ENCODE measurements around the gene TMEM236.

TMEM236 gene

DNA sequence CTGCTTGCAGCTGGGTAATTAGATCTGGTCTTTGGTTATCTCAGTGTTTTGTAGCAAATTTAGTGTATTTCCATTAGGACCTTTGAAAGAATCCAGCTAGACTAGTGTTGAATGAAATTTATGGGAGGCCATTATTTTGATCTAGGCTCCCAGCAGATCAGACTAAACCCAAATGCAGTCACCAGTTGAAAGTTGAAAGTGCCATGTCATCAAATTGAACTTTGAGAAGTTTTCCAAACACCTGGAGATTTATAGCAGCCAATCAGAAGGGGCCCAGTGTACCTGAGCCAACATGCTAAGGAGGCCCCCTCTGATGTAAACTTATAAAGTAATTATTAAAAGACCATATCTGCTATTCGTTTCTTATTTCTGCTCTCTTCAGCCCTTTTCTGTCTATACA is 11.3 kb upstream of the TMEM236 start:
- DNase-seq (ENCODE audit: low read depth, low spot score) = no peak

DNA sequence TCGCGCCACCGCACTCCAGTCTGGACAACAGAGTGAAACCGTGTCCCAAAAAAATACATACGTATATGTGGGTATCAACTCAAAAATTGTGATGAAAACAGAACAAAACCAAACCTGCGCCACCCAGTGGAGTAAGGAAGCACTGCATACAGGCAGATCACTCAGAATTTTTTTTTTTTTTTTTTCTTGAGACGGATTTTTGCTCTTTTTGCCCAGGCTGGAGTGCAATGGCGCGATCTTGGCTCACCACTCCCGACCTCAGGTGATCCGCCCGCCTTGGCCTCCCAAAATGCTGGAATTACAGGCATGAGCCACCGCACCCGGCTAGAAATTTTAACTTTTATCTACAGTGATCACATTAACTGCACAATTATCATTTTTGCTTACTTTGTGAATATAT is 9.1 kb upstream of the TMEM236 start:
- peak; percentile 39 for DNase-seq (ENCODE audit: low read depth, low spot score)

DNA sequence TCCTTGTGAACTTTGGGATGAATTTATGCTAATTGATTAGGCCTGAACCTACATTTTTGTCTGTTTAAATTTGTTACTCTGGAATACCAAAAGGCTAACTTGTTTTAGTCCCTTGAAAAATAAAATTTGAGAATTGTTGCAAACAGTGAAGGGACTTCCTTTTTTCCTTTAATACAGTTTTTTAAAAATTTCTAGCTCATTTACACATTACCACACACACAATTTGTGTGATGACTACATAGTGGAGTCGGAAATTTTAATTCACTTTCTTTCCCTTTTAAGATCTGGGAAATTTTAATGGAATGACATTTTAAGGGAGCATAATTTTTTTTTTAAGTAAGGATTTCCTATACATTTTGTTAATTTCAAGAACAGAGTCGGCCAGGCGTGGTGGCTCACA is 8.6 kb upstream of the TMEM236 start:
- no peak for DNase-seq (ENCODE audit: low read depth, low spot score)

DNA sequence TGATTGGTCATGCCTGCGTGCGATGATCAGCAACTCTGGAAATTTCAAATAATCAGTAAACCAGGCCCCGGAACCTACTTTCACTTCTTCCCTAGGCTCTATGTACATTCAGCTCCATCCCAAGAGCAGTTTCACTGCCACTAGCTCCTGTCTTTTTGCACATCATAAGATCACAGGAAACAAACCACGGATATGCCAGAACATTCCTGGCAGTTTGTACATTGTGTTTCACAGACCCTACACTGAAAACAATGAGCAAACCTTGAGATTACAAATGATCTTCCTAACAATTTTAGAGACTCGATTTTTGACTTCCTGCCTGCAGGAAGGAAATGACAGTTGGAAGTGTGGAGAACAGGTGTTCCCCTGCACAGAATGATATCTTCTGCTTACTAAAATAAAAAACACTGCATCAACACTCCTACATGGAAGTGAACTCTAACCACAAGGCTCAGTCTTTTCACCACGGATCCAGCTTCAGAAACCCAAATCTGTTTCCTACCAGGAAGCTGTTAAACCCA is 7.6 kb upstream of the TMEM236 start:
- no peak for DNase-seq (ENCODE audit: low read depth, low spot score)

DNA sequence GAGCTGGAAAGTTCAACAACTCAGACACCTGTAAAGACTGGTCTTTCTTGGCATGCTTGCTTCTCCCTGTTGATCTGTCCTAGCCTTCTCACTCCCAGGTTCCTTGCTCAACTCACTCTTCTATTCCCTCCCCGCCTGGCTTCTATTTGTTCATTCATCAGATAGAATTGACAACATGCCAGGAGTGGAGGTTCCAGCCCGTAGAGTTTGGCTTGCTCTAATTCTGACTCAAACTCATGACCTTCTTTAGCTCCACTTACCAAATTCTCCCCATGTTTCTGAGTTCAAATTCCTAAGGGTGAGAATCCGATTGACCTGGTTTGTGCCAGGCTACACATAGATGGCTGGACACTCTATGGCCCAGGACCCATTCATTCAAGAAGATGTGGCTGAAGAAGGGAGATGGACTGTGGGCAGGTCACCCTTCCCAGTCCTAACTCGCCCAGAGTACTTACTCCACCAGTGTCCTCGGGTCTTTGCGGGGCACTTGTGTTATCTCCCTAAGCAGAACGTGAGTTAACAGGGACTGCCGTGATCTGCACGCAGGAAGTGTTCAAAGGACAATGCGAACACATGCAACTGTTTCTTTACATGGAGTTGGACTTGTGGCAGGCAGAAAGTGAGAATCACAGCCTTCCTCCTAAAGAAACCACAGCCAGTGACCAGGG is 4.0 kb upstream of the TMEM236 start:
- DNase-seq (ENCODE audit: low read depth, low spot score) = no peak

DNA sequence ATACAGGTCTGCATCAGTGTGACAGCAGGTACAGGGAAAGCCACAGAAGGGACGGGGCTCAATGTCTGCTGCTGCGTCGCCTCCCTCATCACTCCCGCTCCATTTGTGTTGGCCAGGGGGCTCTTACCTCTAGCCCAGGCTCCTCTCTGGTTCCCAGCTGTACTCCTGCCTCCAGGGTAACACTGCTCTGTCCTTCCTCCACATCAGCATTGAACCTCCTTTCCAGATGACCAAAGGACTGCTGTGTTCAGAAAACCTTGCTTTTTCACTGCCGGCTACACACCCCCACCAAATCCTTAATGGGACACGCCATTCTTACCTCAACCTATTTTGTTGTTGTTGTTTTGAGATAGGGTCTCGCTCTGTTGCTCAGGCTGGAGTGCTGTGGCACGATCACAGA is 2.1 kb upstream of the TMEM236 start:
- DNase-seq (ENCODE audit: low read depth, low spot score) = no peak

DNA sequence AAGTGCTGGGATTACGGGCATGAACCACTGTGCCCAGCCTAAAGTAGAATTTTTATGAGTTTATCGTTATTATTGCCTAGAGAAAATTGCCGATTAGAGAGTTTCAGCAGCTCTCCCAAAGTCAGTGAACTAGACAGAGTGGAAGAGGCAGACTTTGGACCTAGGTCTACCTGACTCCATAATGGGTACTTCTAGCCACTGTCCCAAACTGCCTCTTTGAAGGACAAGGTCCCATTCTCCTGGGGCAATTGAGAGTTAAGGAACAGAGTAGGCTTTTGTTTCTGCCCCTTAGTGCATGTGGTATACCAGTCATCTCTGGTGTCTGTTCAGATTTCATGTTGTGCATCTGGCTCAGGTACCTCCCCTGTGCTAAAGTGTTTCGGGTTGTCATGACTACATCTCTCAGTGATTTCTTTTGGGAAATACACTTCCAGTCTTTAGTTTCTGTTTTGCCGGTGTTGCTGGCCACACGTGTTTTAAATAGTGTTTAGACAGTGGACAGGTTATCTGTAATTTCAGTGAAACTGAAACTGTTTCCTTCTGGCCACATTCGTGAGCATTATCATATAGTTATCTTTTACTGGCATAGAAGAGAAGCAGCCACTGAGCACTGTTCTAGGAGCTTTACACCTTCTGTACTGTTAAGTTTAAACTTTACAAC is 4.7 kb downstream of the TMEM236 start:
- DNase-seq (ENCODE audit: low read depth, low spot score) = no peak

DNA sequence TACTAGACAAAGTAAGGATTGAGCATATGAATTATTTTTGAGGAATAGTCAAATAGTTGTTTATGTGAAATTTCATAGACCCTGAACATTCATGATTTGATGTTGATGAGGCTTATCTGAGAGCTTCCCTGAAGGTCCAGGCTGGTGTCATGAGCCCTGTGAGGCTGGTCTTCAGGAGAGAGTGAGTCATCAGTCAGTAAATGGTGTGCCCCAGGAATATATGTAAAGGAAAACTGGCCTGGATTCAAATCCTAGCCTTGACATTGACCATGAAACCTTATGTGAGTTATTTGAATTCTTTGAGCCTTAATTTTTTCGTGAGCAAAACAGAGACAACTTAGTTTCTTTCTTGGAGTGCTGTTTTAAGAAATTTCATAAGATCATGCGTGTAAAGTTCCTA is 6.2 kb downstream of the TMEM236 start:
- no peak for DNase-seq (ENCODE audit: low read depth, low spot score)

DNA sequence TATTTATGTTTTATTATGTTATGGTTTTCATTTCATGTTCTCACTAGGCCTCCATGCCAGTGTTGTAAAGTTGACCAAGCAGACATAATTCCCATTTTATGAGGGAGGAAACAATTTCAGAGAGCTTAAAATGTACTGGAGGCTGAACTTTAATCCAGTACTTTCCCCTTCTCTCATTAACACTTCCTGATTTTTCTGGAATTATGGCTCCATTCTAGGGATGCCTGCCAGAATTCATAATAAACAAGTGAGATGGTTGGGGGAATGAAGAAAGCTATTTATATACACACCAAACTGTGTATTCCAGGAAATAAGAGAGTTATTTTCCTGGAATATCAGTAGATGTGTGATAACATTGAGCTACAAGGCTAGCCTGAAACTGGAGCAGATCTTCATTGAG is 6.9 kb downstream of the TMEM236 start:
- no peak for DNase-seq (ENCODE audit: low read depth, low spot score)

DNA sequence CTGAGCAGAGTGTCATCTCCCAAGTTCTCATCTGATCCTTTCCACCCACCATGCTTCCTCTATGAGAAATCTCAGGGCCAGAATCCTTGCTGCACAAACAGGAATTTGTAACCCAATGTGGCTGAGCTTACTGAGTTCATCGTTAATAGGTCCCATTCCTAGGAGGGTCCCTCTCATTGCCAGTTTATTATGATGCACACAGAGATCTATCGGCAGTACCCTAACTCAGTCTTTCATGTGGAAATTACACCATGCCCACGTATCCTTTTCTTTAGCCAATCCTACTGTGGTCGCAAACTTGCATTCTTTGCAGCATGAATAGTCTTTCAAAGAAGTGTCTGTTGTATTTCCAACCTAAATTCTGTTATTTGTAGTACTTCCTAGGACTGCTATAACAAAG is 12.1 kb downstream of the TMEM236 start:
- DNase-seq (ENCODE audit: low read depth, low spot score) = no peak

DNA sequence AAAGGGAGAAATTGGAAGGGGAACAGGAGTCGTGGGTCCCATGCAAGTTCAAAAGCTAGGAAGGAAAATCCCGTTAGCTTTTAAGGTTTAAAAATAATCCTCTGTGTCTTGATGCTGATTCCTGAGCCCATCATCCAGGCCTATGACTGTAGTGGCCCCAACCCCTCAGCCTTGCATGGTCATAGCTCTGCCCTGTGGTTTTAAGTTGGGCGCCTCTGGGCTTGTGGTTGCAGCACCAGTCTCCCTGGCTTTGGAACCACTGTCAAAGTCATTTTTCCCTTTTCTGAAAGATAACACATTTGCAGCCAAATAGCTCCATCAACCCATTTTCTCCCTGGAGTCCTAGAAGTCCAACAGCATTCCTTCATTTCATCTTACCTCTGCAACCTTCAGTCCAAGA is 13.6 kb downstream of the TMEM236 start:
- no peak for DNase-seq (ENCODE audit: low read depth, low spot score)

DNA sequence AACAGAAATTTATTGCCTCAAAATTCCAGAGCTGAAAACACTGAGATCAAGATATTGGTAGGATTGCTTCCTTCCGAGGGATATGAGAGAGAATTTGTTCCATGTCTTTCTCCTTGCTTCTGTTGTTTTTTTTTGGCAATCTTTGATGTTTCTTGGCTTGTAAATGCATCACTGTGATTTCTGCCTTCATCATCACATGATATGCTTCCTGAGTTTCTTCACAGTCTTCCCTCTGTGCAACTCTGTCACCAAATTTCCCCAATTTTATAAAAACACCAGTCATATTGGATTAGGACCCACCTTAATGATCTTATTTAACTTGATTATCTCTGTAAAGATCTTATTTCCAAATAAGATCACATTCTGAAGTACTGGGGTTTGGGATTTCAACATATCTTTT is 14.7 kb downstream of the TMEM236 start:
- no peak for DNase-seq (ENCODE audit: low read depth, low spot score)

DNA sequence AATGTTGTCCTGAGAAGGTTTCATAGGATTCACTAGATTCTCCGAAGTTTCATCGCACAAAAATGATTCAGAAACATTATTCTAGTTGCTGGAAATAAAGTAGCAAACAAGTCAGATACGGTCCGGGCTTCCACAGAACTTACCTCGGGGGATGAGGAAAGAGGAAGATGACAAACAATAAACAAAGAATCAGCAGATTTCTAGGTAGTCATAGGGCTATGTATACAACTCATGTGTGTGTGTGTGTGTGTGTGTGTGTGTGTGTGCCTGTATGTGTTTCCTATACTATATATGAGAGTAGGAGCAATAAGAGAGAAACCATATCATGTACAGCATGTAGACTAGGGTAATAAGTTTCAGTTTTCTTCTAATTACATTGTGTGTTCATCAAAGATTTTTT is 16.5 kb downstream of the TMEM236 start:
- DNase-seq (ENCODE audit: low read depth, low spot score) = no peak

DNA sequence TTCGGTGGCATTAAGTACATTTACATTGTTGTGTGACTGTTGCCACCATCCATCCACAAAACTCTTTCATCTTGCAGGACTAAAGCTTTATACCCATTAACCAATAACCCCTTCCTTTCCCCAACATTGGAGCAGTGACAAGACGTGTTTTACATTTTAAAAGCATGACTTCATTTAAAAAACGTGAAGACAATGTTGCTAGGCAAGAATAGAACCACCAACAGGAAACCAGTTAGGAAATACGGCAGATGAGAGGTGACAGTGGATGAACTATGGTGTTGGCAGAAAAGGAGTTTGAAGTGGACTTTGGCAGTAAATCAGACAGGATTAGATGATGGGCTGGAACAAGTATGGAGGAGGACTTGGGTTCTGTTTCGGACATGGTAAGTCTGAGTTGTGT is 17.0 kb downstream of the TMEM236 start:
- no peak for DNase-seq (ENCODE audit: low read depth, low spot score)

DNA sequence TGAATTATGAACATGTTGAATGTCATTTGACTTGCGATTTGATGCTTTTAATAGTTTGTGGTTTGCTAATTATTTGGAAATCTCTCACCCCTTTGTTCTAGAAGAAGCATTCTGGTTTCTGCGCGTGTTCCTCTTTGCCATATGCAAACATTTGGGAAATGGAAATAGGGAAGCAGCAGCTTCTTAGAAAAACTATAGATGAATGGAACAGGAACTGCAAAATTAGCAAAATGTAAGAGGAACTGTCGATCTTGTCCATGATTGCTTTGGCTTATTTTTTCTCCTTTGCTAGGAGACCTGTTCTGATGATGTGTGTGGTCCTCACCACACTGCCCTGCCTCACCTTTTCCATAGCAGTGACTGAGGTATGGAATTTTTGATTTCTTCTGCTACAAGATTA is 19.0 kb downstream of the TMEM236 start:
- DNase-seq (ENCODE audit: low read depth, low spot score) = no peak

DNA sequence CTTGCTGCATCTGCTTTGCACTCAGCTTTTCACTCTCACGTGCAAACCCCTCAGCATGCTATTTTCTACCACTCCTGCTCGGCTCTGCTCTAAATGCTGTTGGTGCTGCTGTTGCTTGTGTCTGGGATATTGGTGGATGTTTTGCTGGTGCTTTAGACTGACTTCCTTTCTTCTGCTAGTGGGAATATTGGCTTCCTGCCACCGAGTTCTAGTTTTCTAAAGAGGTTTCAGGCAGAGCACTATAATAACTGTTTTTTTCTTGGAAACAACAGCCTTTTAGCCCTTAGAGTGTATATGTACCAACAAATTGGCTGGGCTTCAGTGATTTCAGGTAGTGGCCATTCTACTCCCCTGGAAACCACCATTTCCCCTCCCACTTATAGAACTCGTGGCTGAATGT is 27.8 kb downstream of the TMEM236 start:
- DNase-seq (ENCODE audit: low read depth, low spot score) = no peak

DNA sequence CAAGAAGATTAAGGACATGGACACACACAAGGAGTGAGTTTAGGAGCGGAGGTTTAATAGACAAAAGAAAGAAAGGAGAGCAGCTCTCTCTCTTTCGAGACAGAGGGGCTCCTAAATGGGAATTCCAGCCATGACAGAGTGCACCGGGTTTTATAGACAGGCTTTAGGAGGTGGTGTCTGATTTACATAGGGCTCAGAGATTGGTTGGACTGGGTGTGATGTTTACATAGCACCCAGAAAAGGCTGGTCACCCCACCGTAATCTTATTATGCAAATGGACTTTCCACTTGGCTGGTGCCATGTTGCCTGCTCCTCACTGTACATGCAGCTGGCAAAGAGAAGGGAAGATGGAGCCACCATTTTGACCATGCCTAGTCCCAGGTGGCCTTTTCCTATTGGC is 28.7 kb downstream of the TMEM236 start:
- DNase-seq (ENCODE audit: low read depth, low spot score) = no peak

DNA sequence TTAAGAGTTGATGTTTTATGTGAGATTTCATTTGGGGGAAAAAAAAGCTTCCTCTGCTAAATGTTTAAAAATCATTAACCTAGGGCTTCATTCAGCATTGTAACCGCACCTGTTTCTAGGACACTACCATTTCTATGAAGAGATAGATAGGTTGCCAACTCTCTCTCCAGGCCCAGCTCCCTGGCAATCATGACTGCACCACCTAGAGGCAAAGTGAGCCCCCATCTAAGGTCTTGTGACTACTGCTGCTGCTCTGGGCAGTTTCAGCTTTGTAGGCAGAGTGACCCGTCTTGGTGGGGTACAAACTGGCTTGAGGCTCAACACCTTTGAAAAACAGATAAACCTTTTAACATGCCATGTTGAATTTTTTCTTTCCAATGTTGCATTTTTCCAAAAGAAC is 29.9 kb downstream of the TMEM236 start:
- no peak for DNase-seq (ENCODE audit: low read depth, low spot score)

DNA sequence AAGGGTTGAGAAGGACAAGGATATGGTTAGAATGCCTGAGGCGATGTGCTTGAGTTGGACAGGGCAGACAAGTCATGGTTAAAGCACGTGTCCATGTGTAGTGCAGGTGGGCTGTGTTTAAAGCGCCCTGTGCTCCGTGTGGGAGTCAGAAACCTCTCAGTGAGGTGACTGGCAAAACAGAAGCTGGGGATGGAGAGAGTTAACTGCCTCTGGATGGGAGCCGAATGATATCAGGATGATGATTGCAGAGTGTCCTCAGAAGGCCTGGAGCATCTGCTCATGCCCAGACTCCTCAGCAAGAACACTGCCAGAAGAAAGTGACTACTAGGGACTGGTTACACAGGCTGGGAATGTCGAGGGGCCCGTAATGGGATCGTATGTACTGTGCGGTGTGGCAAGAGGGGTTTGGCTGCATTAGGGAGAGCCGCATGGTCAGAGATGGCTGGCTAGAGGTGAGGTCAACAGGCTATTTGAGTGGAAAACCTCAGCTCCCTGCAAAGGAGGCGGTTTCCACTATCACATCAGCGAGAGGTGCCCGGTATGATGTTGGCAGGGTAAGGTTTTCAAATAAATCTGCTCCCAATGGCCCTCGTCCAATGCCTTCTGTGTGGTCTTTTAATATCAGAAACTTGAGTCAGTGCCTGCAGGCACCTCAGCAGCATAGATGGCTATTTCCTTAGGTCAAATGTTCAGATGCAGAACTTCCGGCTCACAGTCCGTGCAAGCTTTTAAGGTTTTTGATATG is 31.1 kb downstream of the TMEM236 start:
- no peak for DNase-seq (ENCODE audit: low read depth, low spot score)

DNA sequence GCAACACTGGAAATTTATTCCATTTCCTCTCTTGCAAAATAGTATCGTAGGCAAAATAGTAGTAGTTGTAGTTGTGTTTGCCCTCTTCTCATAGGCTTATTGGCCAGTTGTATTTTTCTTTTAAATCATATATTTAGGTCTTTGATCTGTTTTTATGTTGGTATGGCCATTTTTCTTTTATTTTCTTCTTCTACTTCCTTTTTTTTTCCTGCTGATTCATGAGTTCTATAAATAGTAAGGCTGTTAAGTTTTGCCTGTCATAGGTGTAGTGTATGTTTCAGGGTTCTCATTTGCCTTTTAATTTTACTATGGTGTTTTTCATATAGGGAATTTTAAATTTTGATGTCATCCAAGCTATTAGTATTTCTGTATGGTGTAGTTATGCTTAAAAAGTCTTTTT is 31.8 kb downstream of the TMEM236 start:
- no peak for DNase-seq (ENCODE audit: low read depth, low spot score)

DNA sequence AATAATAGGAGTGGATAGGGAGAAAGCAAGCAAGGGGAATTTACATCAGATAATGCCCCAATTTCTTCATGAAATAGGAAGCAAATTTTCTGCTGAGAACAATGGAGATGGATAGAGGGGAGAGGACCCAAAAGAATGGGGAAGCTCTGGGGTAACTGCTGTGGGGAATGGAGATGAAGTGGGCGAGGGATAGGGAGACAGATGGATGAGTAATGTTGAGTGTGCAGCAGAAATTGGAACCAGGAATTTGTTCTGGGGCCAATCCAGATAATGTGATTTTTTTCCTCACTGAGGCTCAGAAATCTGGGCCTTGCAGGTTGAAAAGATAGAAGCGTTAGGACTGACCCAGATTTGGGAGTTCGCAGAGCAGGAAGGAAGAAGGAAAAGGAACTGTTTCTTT is 32.7 kb downstream of the TMEM236 start:
- no peak for DNase-seq (ENCODE audit: low read depth, low spot score)

DNA sequence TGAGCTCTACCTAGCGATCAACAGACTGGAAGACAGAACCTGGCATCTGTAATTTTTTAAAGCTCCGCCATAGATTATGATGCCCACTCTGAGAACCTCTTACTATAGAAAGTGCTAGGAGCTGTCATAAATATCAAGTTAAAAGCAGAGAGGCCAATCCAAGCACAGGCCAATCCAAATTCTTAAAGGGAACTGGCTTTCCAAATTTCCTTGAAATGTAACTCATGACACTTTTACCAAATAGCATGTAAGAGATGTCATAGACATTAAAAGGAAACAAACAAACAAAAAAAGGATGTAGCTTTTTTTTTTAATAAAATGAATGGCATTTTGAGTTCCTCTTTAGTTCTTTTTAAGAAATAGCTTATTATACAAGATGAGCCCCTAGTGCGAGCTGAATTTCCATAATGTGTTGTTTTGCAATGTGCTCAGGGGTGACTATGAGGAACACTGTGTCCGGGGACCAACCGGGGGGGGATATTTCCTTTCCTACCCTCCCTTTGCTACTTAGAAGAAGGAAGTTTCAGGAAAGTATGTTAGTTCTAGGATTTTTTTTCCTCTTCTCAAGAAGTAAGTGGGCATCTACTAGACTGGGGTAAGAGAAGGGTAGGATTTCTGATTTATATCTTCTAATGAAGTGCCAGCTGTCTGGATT is 33.4 kb downstream of the TMEM236 start:
- no peak for DNase-seq (ENCODE audit: low read depth, low spot score)

All from ELF-1 (cell line).